H9 (cell line): ENCODE results near the gene RGS6. TPM values are rescaled to one million over a fixed set of nuclear protein-coding genes. Genes with fewer than 3 reads are reported as not detected.

Experiments
- DNase-seq: peaks from one replicate; pipeline ENCODE4 v3.0.0-alpha.2; 2017
- H2AFZ ChIP-seq: one replicate; pipeline ENCODE4 v1.6.1; 2013; ENCODE audit warnings: mild to moderate bottlenecking, low read length, control low read depth, moderate library complexity
- H2AK5ac ChIP-seq: 2 replicates; pipeline ENCODE4 v1.6.1; 2013; ENCODE audit warnings: low read length, control low read depth, mixed read lengths; ENCODE audit not compliant: insufficient read length
- H2BK120ac ChIP-seq: one replicate; pipeline ENCODE4 v1.6.1; 2013; ENCODE audit warnings: low read depth, mild to moderate bottlenecking, low read length, control low read depth, inconsistent platforms; ENCODE audit not compliant: poor library complexity, severe bottlenecking
- H2BK12ac ChIP-seq: 2 replicates; pipeline ENCODE4 v1.6.1; 2013; ENCODE audit warnings: low read length, control low read depth, mixed read lengths, low read depth; ENCODE audit not compliant: insufficient read length
- H2BK15ac ChIP-seq: 2 replicates; pipeline ENCODE4 v1.6.1; 2013; ENCODE audit warnings: low read depth, low read length, control low read depth
- H2BK20ac ChIP-seq: one replicate; pipeline ENCODE4 v1.6.1; 2013; ENCODE audit warnings: low read depth, mild to moderate bottlenecking, low read length, control low read depth, inconsistent platforms; ENCODE audit not compliant: poor library complexity, severe bottlenecking
- H2BK5ac ChIP-seq: 2 replicates; pipeline ENCODE4 v1.6.1; 2013; ENCODE audit warnings: low read length, control low read depth, mixed read lengths; ENCODE audit not compliant: insufficient read length
- H3K14ac ChIP-seq: 2 replicates; pipeline ENCODE4 v1.6.1; 2013; ENCODE audit warnings: low read length, control low read depth; ENCODE audit not compliant: insufficient read depth
- H3K18ac ChIP-seq: 2 replicates; pipeline ENCODE4 v1.6.1; 2013; ENCODE audit warnings: low read depth, mild to moderate bottlenecking, mixed read lengths, low read length, control low read depth; ENCODE audit not compliant: insufficient read length
- H3K23ac ChIP-seq: 2 replicates; pipeline ENCODE4 v1.6.1; 2013; ENCODE audit warnings: low read length, control low read depth, mixed read lengths, low read depth; ENCODE audit not compliant: insufficient read length
- H3K23me2 ChIP-seq: 2 replicates; pipeline ENCODE4 v1.6.1; 2013; ENCODE audit warnings: low read depth, mild to moderate bottlenecking, mixed read lengths, low read length, control low read depth; ENCODE audit not compliant: insufficient read length, poor library complexity, severe bottlenecking
- H3K27ac ChIP-seq: 2 replicates; pipeline ENCODE4 v1.5.1; 2013; ENCODE audit warnings: low read length, control low read depth, mixed read lengths, low read depth; ENCODE audit not compliant: insufficient read length
- H3K27me3 ChIP-seq: 2 replicates; pipeline ENCODE4 v1.6.1; 2013; ENCODE audit warnings: low read length, control low read depth, inconsistent platforms; ENCODE audit not compliant: insufficient read depth
- H3K4ac ChIP-seq: 2 replicates; pipeline ENCODE4 v1.6.1; 2013; ENCODE audit warnings: low read depth, mild to moderate bottlenecking, control low read depth, inconsistent platforms, low read length, moderate library complexity
- H3K4me1 ChIP-seq: 2 replicates; pipeline ENCODE4 v1.6.1; 2013; ENCODE audit warnings: low read length, control low read depth, inconsistent platforms; ENCODE audit not compliant: insufficient read depth
- H3K4me2 ChIP-seq: 2 replicates; pipeline ENCODE4 v1.6.1; 2013; ENCODE audit warnings: low read length, control low read depth, mixed read lengths; ENCODE audit not compliant: insufficient read length, insufficient read depth
- H3K56ac ChIP-seq: 2 replicates; pipeline ENCODE4 v1.6.1; 2013; ENCODE audit warnings: low read depth, mild to moderate bottlenecking, mixed read lengths, low read length, control low read depth; ENCODE audit not compliant: insufficient read length
- H3K79me1 ChIP-seq: 2 replicates; pipeline ENCODE4 v1.6.1; 2013; ENCODE audit warnings: low read depth, mild to moderate bottlenecking, moderate library complexity, low read length, control low read depth, inconsistent platforms; ENCODE audit not compliant: insufficient read depth, poor library complexity, severe bottlenecking
- H3K79me2 ChIP-seq: 2 replicates; pipeline ENCODE4 v1.6.1; 2013; ENCODE audit warnings: low read length, control low read depth, inconsistent platforms; ENCODE audit not compliant: insufficient read depth
- H3K9ac ChIP-seq: 2 replicates; pipeline ENCODE4 v1.6.1; 2013; ENCODE audit warnings: low read length, control low read depth, mixed read lengths; ENCODE audit not compliant: insufficient read length; ENCODE audit errors: extremely low read depth
- H3K9me3 ChIP-seq: one replicate; pipeline ENCODE4 v1.6.1; 2013; ENCODE audit warnings: low read depth, low read length, inconsistent platforms; ENCODE audit not compliant: control insufficient read depth
- H3T11ph ChIP-seq: one replicate; pipeline ENCODE4 v1.6.1; 2013; ENCODE audit warnings: mild to moderate bottlenecking, low read length, control low read depth, inconsistent platforms
- H4K20me1 ChIP-seq: one replicate; pipeline ENCODE4 v1.6.1; 2013; ENCODE audit not compliant: control insufficient read depth, insufficient read length, insufficient read depth
- H4K5ac ChIP-seq: 2 replicates; pipeline ENCODE4 v1.6.1; 2013; ENCODE audit warnings: low read depth, mild to moderate bottlenecking, mixed read lengths, low read length, control low read depth; ENCODE audit not compliant: insufficient read length
- H4K8ac ChIP-seq: replicated peaks from 2 replicates; pipeline ENCODE4 v1.6.1; 2013; ENCODE audit warnings: low read length, control low read depth, mixed read lengths, low read depth; ENCODE audit not compliant: insufficient read length
- H4K91ac ChIP-seq: 2 replicates; pipeline ENCODE4 v1.6.1; 2013; ENCODE audit warnings: low read depth, mild to moderate bottlenecking, moderate library complexity, mixed read lengths, low read length, control low read depth; ENCODE audit not compliant: insufficient read length
- H3K27ac Mint-ChIP-seq, 3 experiments: 2 replicates in 2 of 3; 3 replicates in 1 of 3; pipeline ENCODE4 v1.8.0; 2020 to 2021; ENCODE audit warnings: mixed read lengths in 3 of 3, mild to moderate bottlenecking in 1 of 3, moderate library complexity in 1 of 3
- H3K27me3 Mint-ChIP-seq: 2 replicates; pipeline ENCODE4 v1.8.0; 2021; ENCODE audit warnings: low read depth, mild to moderate bottlenecking, moderate library complexity, mixed read lengths
- H3K36me3 Mint-ChIP-seq, 3 experiments: 2 replicates in 2 of 3; 3 replicates in 1 of 3; pipeline ENCODE4 v1.8.0; 2020 to 2021; ENCODE audit warnings: low read depth in 3 of 3, mixed read lengths in 3 of 3; ENCODE audit not compliant: insufficient read depth in 1 of 3
- H3K4me1 Mint-ChIP-seq, 2 experiments: 2 replicates each; pipeline ENCODE4 v1.8.0; 2020; ENCODE audit warnings: mixed read lengths in 2 of 2
- H3K4me3 Mint-ChIP-seq, 2 experiments: 2 replicates in 1 of 2; 3 replicates in 1 of 2; pipeline ENCODE4 v1.8.0; 2020 to 2021; ENCODE audit warnings: mild to moderate bottlenecking in 2 of 2, mixed read lengths in 2 of 2, moderate library complexity in 1 of 2
- H3K9me3 Mint-ChIP-seq, 2 experiments: 2 replicates in 1 of 2; 3 replicates in 1 of 2; pipeline ENCODE4 v1.8.0; 2020; ENCODE audit warnings: mild to moderate bottlenecking in 2 of 2, mixed read lengths in 2 of 2, moderate library complexity in 1 of 2
- CTCF ChIP-seq: fragments of 200-600 bp; sonication (generic); conservative IDR thresholded peaks from 3 replicates; pipeline ENCODE4 v1.8.0; 2021; ENCODE audit warnings: antibody characterized with exemption, mild to moderate bottlenecking
- WGBS: extraction: QIAGEN DNeasy Blood & Tissue Kit; methylation state at CpG from one replicate; pipeline ENCODE4 v1.1.7; 2013; ENCODE audit warnings: missing lambda C conversion rate, low lambda C conversion rate, mixed read lengths; ENCODE audit not compliant: insufficient read length; ENCODE audit errors: extremely low coverage; 5-methylcytosine and 5-hydroxymethylcytosine counted together
- total RNA-seq: library from RNA; stranded (reverse); gene quantifications from 2 replicates; pipeline ENCODE4 v1.2.1, GENCODE V29; 2021

The RGS6 gene
- total RNA-seq, 1 experiment from 2014 or later, result 3.0 TPM

GRCh38 chr14:72303930-72304329 is 371.7 kb downstream of the RGS6 start:
- Mint-ChIP-seq H3K27ac (no peak overlapping the region), H3K4me3 (no peak overlapping the region), H3K27me3 (no peaks in the 10 kb centered on the region; the same call in 1 of the 2 replicates), H3K9me3 (peaks cover 19 to 34% of the 10 kb centered on the region in 2 experiments), H3K36me3 (peaks cover 5 to 19% (median 8%) of the 10 kb centered on the region in 3 experiments; a peak in 4 of 7 replicates), H3K4me1 (no peaks in the 10 kb centered on the region)
- Histone ChIP-seq H2BK5ac (no peak overlapping the region), H3K9ac (no peak overlapping the region), H4K91ac (no peak overlapping the region), H3K9me3 (no peaks in the 10 kb centered on the region), H3T11ph (no peak overlapping the region), H3K14ac (no peak overlapping the region), H2AK5ac (no peak overlapping the region), H2BK15ac (no peak overlapping the region), H4K8ac (no peak overlapping the region), H3K4me1 (no peaks in the 10 kb centered on the region), H2AFZ (no peak overlapping the region), H4K5ac (no peak overlapping the region), H2BK120ac (no peak overlapping the region), H3K4ac (no peak overlapping the region), H3K23me2 (no peaks in the 10 kb centered on the region), H3K56ac (no peak overlapping the region), H2BK12ac (no peak overlapping the region), H3K79me2 (no peaks in the 10 kb centered on the region), H3K27me3 (no peaks in the 10 kb centered on the region), H3K79me1 (no peaks in the 10 kb centered on the region), H3K27ac (no peak overlapping the region), H3K4me2 (no peak overlapping the region), H3K23ac (no peak overlapping the region), H4K20me1 (no peaks in the 10 kb centered on the region), H3K18ac (no peak overlapping the region), H2BK20ac (no peak overlapping the region)
- DNase-seq, result no peak
- no CpG with 5 or more reads among the region's 4 CpGs for WGBS
- no peak for TF ChIP-seq CTCF
